Natural killer cell (primary cell): ENCODE measurements around the gene TMEM19. TPM values are rescaled to one million over a fixed set of nuclear protein-coding genes. Genes with fewer than 3 reads are reported as not detected.

Source experiments
- ATAC-seq, 3 donors: fragments of 150-1000 bp in 2 of 3; fragments of 200-7000 bp in 1 of 3; cut with Tn5 transposase; 1 replicate in 1 of 3; 2 replicates in 2 of 3; pipeline ENCODE4 v1.10.0; 2021; ENCODE audit warnings: mild to moderate bottlenecking in 2 of 3, moderate library complexity in 2 of 3
- DNase-seq, 2 donors: peaks; one replicate each; pipeline versions ENCODE4 v3.0.0 to v3.0.0-alpha.2; 2013 to 2021; ENCODE audit warnings: mixed read lengths in 1 of 2
- H3K27ac ChIP-seq: one replicate; pipeline ENCODE4 v1.5.1; 2013; ENCODE audit warnings: mild to moderate bottlenecking, low read length
- H3K27me3 ChIP-seq: one replicate; pipeline ENCODE4 v1.6.1; 2013; ENCODE audit warnings: low read length; ENCODE audit not compliant: control insufficient read depth, insufficient read depth
- H3K36me3 ChIP-seq: one replicate; pipeline ENCODE4 v1.6.1; 2013; ENCODE audit warnings: low read length; ENCODE audit not compliant: control insufficient read depth, insufficient read depth
- H3K4me1 ChIP-seq: one replicate; pipeline ENCODE4 v1.6.1; 2013; ENCODE audit warnings: low read length; ENCODE audit not compliant: control insufficient read depth, insufficient read depth
- H3K4me3 ChIP-seq: one replicate; pipeline ENCODE4 v1.5.1; 2013; ENCODE audit warnings: low read length
- H3K9me3 ChIP-seq: one replicate; pipeline ENCODE4 v1.6.1; 2013; ENCODE audit warnings: low read length; ENCODE audit not compliant: control insufficient read depth, insufficient read depth
- H3K27ac Mint-ChIP-seq, 2 donors: one replicate each; pipeline ENCODE4 v1.8.0; 2022; ENCODE audit warnings: mild to moderate bottlenecking in 2 of 2, mixed read lengths in 2 of 2, moderate library complexity in 1 of 2
- H3K27me3 Mint-ChIP-seq, 2 donors: one replicate each; pipeline ENCODE4 v1.8.0; 2022; ENCODE audit warnings: low read depth in 2 of 2, mixed read lengths in 2 of 2
- H3K36me3 Mint-ChIP-seq: one replicate; pipeline ENCODE4 v1.8.0; 2022; ENCODE audit warnings: mixed read lengths
- H3K4me1 Mint-ChIP-seq, 2 donors: one replicate each; pipeline ENCODE4 v1.8.0; 2022; ENCODE audit warnings: mixed read lengths in 2 of 2
- H3K4me3 Mint-ChIP-seq: one replicate; pipeline ENCODE4 v1.8.0; 2022; ENCODE audit warnings: mild to moderate bottlenecking, moderate library complexity, mixed read lengths
- H3K9me3 Mint-ChIP-seq, 2 donors: one replicate each; pipeline ENCODE4 v1.8.0; 2022; ENCODE audit warnings: mixed read lengths in 2 of 2
- WGBS: methylation state at CpG from one replicate; pipeline ENCODE4 v1.1.7; 2013; ENCODE audit warnings: missing lambda C conversion rate; ENCODE audit not compliant: insufficient coverage; 5-methylcytosine and 5-hydroxymethylcytosine counted together
- intact Hi-C: fragments of 100-400 bp; cut with micrococcal nuclease; formaldehyde crosslinking; loops from one replicate; pipeline ENCODE4 v1.14.2; 2022
- total RNA-seq, 4 donors: library from RNA; stranded (reverse); fragments of 120-200 nt in 1 of 4; gene quantifications; one replicate each; pipeline versions ENCODE4 v1.2.3 to v1.2.4, GENCODE V29; 2013 to 2022
- TF ChIP-seq, protein P1 (sequence below): fragments of 200-600 bp; IDR thresholded peaks from one replicate; pipeline ENCODE4 v1.8.0; 2022; ENCODE audit warnings: antibody characterized with exemption

The TMEM19 gene
- total RNA-seq, 3 donors from 2014 or later (not counting 1 experiment from before 2014, with no cell fraction given), result 13.8 to 24.6 (median 18.9) TPM

DNA sequence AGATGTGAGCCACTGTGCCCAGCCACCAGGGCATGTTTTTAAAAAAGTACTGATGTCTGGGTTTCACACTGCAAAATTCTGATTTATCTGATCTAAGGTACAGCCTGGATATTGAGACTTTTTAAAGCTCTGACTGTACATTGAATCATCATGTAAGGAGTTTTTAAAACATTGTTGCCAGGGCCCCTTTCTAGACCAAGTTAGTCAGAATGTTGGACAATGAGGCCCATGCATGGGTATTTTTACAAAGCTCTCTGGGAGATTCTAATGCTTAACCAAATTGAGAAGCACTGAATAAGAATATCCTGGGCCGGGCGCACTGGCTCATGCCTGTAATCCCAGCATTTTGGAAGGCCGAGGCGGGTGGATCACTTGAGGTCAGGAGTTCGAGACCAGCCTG, 16.7 kb downstream of the TMEM19 start:
- H3K27ac ChIP-seq, result no peak overlapping the region
- no peak overlapping the region for H3K27ac Mint-ChIP-seq
- no peaks in the 10 kb centered on the region for H3K4me1 Mint-ChIP-seq
- 98% methylated on average over 5 of the region's 5 CpGs for WGBS
- H3K36me3 ChIP-seq, result peaks cover 41% of the 10 kb centered on the region
- no peaks in the 10 kb centered on the region for H3K27me3 Mint-ChIP-seq
- H3K9me3 Mint-ChIP-seq, result no peaks in the 10 kb centered on the region
- DNase-seq (no peak), ATAC-seq (no peak)
- no peak overlapping the region for H3K4me3 ChIP-seq
- TF ChIP-seq, protein P1, sequence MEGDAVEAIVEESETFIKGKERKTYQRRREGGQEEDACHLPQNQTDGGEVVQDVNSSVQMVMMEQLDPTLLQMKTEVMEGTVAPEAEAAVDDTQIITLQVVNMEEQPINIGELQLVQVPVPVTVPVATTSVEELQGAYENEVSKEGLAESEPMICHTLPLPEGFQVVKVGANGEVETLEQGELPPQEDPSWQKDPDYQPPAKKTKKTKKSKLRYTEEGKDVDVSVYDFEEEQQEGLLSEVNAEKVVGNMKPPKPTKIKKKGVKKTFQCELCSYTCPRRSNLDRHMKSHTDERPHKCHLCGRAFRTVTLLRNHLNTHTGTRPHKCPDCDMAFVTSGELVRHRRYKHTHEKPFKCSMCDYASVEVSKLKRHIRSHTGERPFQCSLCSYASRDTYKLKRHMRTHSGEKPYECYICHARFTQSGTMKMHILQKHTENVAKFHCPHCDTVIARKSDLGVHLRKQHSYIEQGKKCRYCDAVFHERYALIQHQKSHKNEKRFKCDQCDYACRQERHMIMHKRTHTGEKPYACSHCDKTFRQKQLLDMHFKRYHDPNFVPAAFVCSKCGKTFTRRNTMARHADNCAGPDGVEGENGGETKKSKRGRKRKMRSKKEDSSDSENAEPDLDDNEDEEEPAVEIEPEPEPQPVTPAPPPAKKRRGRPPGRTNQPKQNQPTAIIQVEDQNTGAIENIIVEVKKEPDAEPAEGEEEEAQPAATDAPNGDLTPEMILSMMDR, result no peak
- no peaks in the 10 kb centered on the region for H3K27me3 ChIP-seq
- H3K4me1 ChIP-seq, result no peaks in the 10 kb centered on the region
- no peak overlapping the region for H3K4me3 Mint-ChIP-seq
- peaks cover 16% of the 10 kb centered on the region for H3K36me3 Mint-ChIP-seq
- intact Hi-C loops, result no loop called here
- no peaks in the 10 kb centered on the region for H3K9me3 ChIP-seq

DNA sequence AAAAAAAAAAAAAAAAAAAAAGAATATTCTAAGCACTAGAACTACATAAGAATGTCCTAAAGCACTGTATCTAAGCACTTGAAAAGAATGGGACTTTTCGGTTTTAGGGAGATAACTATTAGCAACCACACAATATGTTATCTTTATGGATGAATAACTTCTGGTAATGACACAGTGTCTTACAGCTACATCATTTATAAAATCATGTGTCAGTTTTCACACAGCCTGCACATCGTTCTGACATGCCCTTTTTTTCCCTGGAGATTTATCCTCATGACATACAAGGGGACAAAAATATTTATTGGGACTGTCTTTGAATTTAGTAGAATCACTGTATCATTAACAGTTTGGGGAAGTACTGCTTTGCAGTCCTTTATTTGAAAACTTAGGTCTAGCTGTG, 17.3 kb downstream of the TMEM19 start:
- TF ChIP-seq, protein P1, result no peak
- H3K4me3 ChIP-seq, result no peak overlapping the region
- H3K9me3 ChIP-seq, result no peaks in the 10 kb centered on the region
- H3K4me1 ChIP-seq, result no peaks in the 10 kb centered on the region
- H3K27me3 Mint-ChIP-seq, result no peaks in the 10 kb centered on the region
- peaks cover 10% of the 10 kb centered on the region for H3K36me3 Mint-ChIP-seq
- H3K4me3 Mint-ChIP-seq, result no peak overlapping the region
- peaks cover 35% of the 10 kb centered on the region for H3K36me3 ChIP-seq
- H3K4me1 Mint-ChIP-seq, result no peaks in the 10 kb centered on the region
- no peaks in the 10 kb centered on the region for H3K27me3 ChIP-seq
- no peak overlapping the region for H3K27ac Mint-ChIP-seq
- no peak for DNase-seq
- no peak overlapping the region for H3K27ac ChIP-seq
- WGBS, result no CpG with 5 or more reads among the region's 2 CpGs
- intact Hi-C loops, result no loop called here
- no peaks in the 10 kb centered on the region for H3K9me3 Mint-ChIP-seq
- no peak for ATAC-seq

DNA sequence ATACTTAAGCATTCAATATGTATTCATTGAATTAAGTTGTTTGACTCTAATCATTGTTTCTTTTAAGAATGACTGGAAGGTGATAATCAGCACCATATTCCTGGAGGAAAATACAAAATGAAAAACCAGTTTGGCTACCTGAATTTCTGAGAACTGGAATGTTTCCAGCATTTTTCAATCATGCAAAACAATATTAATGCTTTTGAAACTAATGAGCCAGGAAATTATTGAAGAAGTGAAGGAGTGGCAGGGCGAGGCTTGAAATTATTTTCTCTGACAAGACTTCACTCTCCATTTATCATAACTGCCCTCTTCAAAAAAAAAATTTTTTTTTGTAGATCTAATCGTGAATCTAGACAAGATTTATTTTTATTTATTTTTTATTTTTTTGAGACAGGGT, 19.0 kb downstream of the TMEM19 start:
- Histone ChIP-seq H3K4me1 (no peaks in the 10 kb centered on the region), H3K27me3 (no peaks in the 10 kb centered on the region), H3K36me3 (peaks cover 19% of the 10 kb centered on the region), H3K4me3 (no peak overlapping the region), H3K27ac (no peak overlapping the region), H3K9me3 (no peaks in the 10 kb centered on the region)
- no peak overlapping the region for H3K27ac Mint-ChIP-seq
- H3K36me3 Mint-ChIP-seq, result peaks cover 5% of the 10 kb centered on the region
- no peak for ATAC-seq
- H3K4me3 Mint-ChIP-seq, result no peak overlapping the region
- no CpG with 5 or more reads among the region's 2 CpGs for WGBS
- H3K4me1 Mint-ChIP-seq, result no peaks in the 10 kb centered on the region
- intact Hi-C loops, result no loop called here
- H3K9me3 Mint-ChIP-seq, result no peaks in the 10 kb centered on the region
- TF ChIP-seq, protein P1, result no peak
- H3K27me3 Mint-ChIP-seq, result no peaks in the 10 kb centered on the region
- no peak for DNase-seq

DNA sequence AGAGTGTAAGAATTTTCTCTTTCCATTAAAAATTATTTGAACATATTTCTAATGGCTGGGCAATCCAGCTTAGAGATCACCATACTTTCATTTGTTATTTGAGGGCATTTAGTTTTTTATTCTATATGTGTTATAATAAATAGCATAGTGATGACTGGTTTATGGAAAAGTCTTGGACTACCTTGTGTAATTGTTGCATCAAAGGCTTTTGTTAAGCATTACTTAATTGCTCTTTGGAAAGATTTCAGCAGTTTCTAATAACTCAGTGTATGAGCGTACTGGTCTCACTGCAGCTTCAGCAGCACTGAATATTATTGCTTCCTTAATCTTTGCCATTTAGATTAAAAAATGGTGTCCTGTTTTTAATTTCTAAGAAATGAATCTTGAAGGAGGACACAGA, 22.8 kb downstream of the TMEM19 start:
- no peaks in the 10 kb centered on the region for H3K9me3 ChIP-seq
- TF ChIP-seq, protein P1, result no peak
- no peak overlapping the region for H3K27ac ChIP-seq
- Mint-ChIP-seq H3K27me3 (peaks cover 0 to 8% of the 10 kb centered on the region in 2 donors), H3K4me3 (no peak overlapping the region), H3K4me1 (no peaks in the 10 kb centered on the region), H3K36me3 (peaks cover 16% of the 10 kb centered on the region), H3K27ac (no peak overlapping the region), H3K9me3 (peaks cover 3 to 11% of the 10 kb centered on the region in 2 donors)
- H3K36me3 ChIP-seq, result peaks cover 3% of the 10 kb centered on the region
- ATAC-seq (no peak), DNase-seq (no peak)
- intact Hi-C loops, result no loop called here
- H3K27me3 ChIP-seq, result no peaks in the 10 kb centered on the region
- no peak overlapping the region for H3K4me3 ChIP-seq
- 100% methylated on average over 1 of the region's 1 CpG for WGBS
- H3K4me1 ChIP-seq, result no peaks in the 10 kb centered on the region
